Activated CD8-positive, alpha-beta memory T cell treated with anti-CD3 and anti-CD28 coated beads for 36 hours (primary cell): ENCODE results near the gene ARMH3. TPM values are rescaled to one million over a fixed set of nuclear protein-coding genes. Genes with fewer than 3 reads are reported as not detected.

ENCODE experiments used
- CTCF ChIA-PET: fragments of 350-600 bp; sonication (Branson Sonifier 250); formaldehyde crosslinking; loops from one replicate; lab custom pipeline; 2021; ENCODE audit warnings: antibody characterized with exemption; lab: Charles Lee
- POLR2A ChIA-PET: fragments of 350-600 bp; sonication (Branson Sonifier 250); formaldehyde crosslinking; loops from one replicate; lab custom pipeline; 2021; ENCODE audit warnings: antibody characterized with exemption; lab: Charles Lee
- total RNA-seq, 2 experiments: library from RNA; stranded (reverse); gene quantifications; one replicate each; pipeline ENCODE4 v1.2.3, GENCODE V29; 2021

Gene ARMH3
- total RNA-seq, 2 experiments from 2014 or later = 19.3 to 23.5 TPM

GRCh38 chr10:101814466-101815071 is 241.4 kb downstream of the ARMH3 start:
- ChIA-PET POLR2A (interaction anchor here (0.6 kb wide), 1 partner anchor 18 kb away, joined by 6 read pairs; no protein-coding TSS in a partner anchor), CTCF (interaction anchor here (0.6 kb wide), 2 partner anchors 26 to 41 kb away, joined by 3 read pairs; no protein-coding TSS in a partner anchor)

- CTCF ChIA-PET = interaction anchor here (2.2 kb wide), 1 partner anchor 30 kb away, joined by 8 read pairs; the partner anchor contains the start of gene KCNIP2
- POLR2A ChIA-PET = no interaction called here
These were observed 243.4 kb downstream of the ARMH3 start for GRCh38 chr10:101812606-101813005.

GRCh38 chr10:101807158-101807557 is 248.8 kb downstream of the ARMH3 start:
- POLR2A ChIA-PET = no interaction called here
- CTCF ChIA-PET = no interaction called here

- CTCF ChIA-PET = interaction anchor here (1.4 kb wide), 1 partner anchor 20 kb away, joined by 3 read pairs; no protein-coding TSS in a partner anchor
- POLR2A ChIA-PET = interaction anchor here (0.6 kb wide), 2 partner anchors 12 to 217 kb away, joined by 4 to 5 read pairs; no protein-coding TSS in a partner anchor
These were observed 252.5 kb downstream of the ARMH3 start for GRCh38 chr10:101803511-101803910.

DNA sequence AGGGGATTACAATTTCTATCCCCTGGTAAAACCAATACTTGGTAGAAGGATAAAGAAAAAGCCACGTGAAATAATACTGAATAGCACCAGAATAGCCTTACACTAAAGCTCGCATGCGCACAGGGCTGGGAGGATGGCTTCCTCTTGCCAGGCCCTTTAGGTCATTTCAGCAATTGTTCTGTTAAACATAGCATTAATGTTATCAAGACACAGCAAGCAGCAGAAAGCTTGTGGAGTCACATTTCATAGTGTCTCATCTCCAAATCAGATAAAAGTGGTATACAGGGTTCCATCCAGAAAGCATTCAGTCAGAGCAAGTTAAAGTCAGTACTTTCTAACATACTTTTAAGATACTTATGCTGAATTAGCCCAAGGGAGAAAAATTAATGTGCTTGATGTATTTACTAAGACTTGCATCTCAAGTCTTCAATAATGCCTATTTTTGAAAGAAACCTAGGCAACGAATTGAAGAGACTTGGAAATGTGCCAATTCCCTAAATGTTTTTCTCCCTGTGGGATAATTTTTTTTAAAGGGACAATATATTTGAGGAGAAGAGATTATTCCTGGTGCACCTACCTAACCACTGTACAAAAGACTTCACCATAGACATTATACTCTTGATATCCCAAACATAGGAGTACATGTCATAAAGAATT is 258.4 kb downstream of the ARMH3 start:
- ChIA-PET CTCF (interaction anchor here (0.7 to 2.6 kb wide), 3 partner anchors 15 to 107 kb away, joined by 3 to 10 read pairs (median 3); partner anchors contain the start of gene NPM3), POLR2A (interaction anchor here (0.6 kb wide), 1 partner anchor 17 kb away, joined by 6 read pairs; no protein-coding TSS in a partner anchor)

Other genes starting within 250 kb of the ARMH3 start
- gene OGA, start 237.7 kb downstream of the ARMH3 start, total RNA-seq = 10 to 100 TPM; 81.5 to 83.7 TPM
- 1 to 10 TPM; 1.0 to 1.1 TPM for gene KCNIP2, start 212.4 kb downstream of the ARMH3 start, total RNA-seq
- 10 to 100 TPM; 27.3 to 28.2 TPM for gene HPS6, start 9.2 kb upstream of the ARMH3 start, total RNA-seq
- gene LDB1, start 64.2 kb upstream of the ARMH3 start, total RNA-seq = 10 to 100 TPM; 66.9 to 71.4 TPM
- 100 to 1,000 TPM; 103 to 108 TPM for gene PPRC1, start 76.9 kb upstream of the ARMH3 start, total RNA-seq
- gene NOLC1, start 96.2 kb upstream of the ARMH3 start, total RNA-seq = 100 to 1,000 TPM; 341 to 355 TPM
- not detected for gene ELOVL3, start 170.1 kb upstream of the ARMH3 start, total RNA-seq
- not detected for gene PITX3, start 185.3 kb upstream of the ARMH3 start, total RNA-seq
- gene GBF1, start 189.4 kb upstream of the ARMH3 start, total RNA-seq = 10 to 100 TPM; 34.9 to 36.1 TPM